SJCRH30 (cell line): Measurements from ENCODE around the gene ZSCAN9. TPM values are rescaled to one million over a fixed set of nuclear protein-coding genes. Genes with fewer than 3 reads are reported as not detected.

Experiments
- DNase-seq, 2 experiments: peaks; one replicate each; pipeline ENCODE4 v3.0.0-alpha.2; 2015 to 2020
- H3K27ac ChIP-seq: fragments of 250-450 bp; sonication (Bioruptor Pico); 2 replicates; pipeline ENCODE4 v1.5.1; 2020; ENCODE audit warnings: mild to moderate bottlenecking, moderate library complexity
- H3K27me3 ChIP-seq: fragments of 250-450 bp; sonication (Bioruptor Pico); 2 replicates; pipeline ENCODE4 v1.5.1; 2020; ENCODE audit warnings: mild to moderate bottlenecking, moderate library complexity
- H3K36me3 ChIP-seq: fragments of 250-450 bp; sonication (Bioruptor Pico); 2 replicates; pipeline ENCODE4 v1.5.1; 2020; ENCODE audit warnings: mild to moderate bottlenecking, moderate library complexity
- H3K4me1 ChIP-seq: fragments of 250-450 bp; sonication (Bioruptor Pico); 2 replicates; pipeline ENCODE4 v1.5.1; 2020; ENCODE audit warnings: mild to moderate bottlenecking, moderate library complexity
- H3K4me3 ChIP-seq: fragments of 250-450 bp; sonication (Bioruptor Pico); 2 replicates; pipeline ENCODE4 v1.5.1; 2020; ENCODE audit warnings: mild to moderate bottlenecking, moderate library complexity
- H3K9me3 ChIP-seq: fragments of 250-450 bp; sonication (Bioruptor Pico); replicated peaks from 2 replicates; pipeline ENCODE4 v1.5.1; 2020; ENCODE audit warnings: mild to moderate bottlenecking, moderate library complexity
- total RNA-seq: library from RNA; depleted of rRNA; stranded (reverse); fragments of >200 nt; shearing (Covaris generic); gene quantifications from 2 replicates; pipeline ENCODE4 v1.2.3, GENCODE V29; 2014

ZSCAN9 gene
- total RNA-seq, 1 experiment from 2014 or later, result 15.5 TPM

DNA sequence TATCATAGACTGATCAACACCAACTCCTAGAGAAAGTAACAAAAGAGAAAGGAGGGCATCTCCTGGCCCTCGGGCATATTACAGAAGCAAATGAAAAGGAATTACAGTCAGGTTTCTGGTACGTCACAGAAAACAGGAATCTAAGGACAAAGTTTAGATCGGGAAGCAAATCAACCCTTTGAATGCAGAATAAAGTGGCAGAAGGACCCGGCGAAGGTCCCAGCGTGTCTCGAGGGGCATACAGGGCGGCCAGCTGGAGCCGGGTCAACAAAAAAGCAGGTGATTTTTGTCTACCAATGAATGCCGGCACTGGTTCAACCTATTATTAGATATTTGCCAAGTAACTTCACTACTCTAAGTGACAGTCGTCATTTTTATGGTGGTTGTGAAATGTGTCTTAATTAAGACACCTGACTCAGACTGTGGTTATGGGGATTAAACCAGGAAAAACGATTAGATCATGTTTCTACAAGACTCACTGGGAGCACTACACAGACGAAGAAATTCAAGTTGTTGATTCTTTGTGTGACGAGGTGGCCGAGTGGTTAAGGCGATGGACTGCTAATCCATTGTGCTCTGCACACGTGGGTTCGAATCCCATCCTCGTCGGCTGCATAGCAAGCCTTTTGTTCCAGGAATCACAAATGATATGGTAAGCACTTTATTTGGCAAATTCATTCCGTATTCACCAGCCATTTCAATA, 12.4 kb upstream of the ZSCAN9 start:
- H3K4me3 ChIP-seq, result peak overlapping the region; percentile 55
- peak; percentile 80 to 90 for DNase-seq
- H3K36me3 ChIP-seq, result no peaks in the 10 kb centered on the region
- H3K9me3 ChIP-seq, result no peaks in the 10 kb centered on the region
- H3K4me1 ChIP-seq, result peaks cover 8% of the 10 kb centered on the region
- no peaks in the 10 kb centered on the region for H3K27me3 ChIP-seq
- H3K27ac ChIP-seq, result peak overlapping the region; percentile 91

DNA sequence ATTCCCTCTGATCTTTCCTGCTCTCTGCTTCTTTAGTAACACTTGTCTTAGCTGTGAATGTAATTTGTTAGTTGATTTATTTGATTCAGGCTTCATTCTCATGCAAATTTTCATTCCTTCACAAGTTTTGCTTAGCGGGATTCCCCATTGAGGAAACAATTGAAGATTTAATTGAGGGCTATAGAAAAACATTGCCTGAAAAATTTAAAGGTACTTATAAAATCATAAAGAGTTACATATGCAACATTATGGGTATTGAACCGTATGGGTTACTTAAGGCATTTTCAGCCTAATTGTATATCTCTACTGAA, 11.9 kb upstream of the ZSCAN9 start:
- H3K4me3 ChIP-seq, result peak overlapping the region; percentile 55
- H3K27me3 ChIP-seq, result no peaks in the 10 kb centered on the region
- no peaks in the 10 kb centered on the region for H3K9me3 ChIP-seq
- H3K4me1 ChIP-seq, result peaks cover 8% of the 10 kb centered on the region
- DNase-seq, result no peak
- H3K27ac ChIP-seq, result peak overlapping the region; percentile 91
- H3K36me3 ChIP-seq, result no peaks in the 10 kb centered on the region

DNA sequence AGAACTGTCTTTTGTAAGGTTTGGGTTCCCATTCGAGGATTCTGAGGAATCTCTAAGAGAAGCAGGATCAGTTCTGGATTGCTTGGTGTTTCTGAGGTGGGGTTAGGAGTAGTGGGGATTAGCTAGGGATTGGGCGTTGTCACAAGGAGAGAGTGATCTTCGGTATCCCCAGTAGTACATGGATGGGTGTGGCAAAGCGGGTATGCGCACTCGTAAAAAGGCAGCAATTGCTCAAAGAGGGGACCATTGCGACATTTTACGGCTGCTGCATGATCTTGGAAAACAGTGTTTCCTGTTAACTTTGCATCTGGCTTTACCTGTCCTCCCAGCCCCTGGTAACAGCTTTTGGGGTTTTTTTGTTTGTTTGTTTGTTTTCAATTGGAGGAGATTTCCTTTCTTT, 9.7 kb upstream of the ZSCAN9 start:
- H3K36me3 ChIP-seq, result no peaks in the 10 kb centered on the region
- no peaks in the 10 kb centered on the region for H3K9me3 ChIP-seq
- DNase-seq, result no peak
- H3K4me1 ChIP-seq, result peaks cover 3% of the 10 kb centered on the region
- H3K27ac ChIP-seq, result no peak overlapping the region
- H3K27me3 ChIP-seq, result no peaks in the 10 kb centered on the region
- H3K4me3 ChIP-seq, result no peak overlapping the region

DNA sequence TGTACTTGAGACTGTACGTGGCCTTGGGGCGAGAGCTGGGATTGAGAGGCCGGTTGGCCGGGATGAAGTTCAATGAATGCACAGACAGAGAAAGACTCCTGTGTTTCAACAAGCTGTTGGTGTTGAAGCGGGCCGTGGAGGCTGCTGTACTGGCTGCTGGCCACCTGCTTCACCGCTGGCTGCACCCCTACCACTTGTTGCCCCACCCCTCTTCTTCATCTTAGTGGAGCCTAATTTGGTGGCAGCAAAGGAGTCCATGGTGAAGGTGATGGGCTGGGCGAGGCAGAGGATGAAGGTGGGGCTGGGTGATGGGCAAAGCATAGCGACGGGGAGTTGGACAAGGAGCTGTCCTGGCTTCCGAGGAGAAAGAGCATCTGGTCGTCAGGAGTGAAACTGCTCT, 7.2 kb upstream of the ZSCAN9 start:
- H3K36me3 ChIP-seq, result no peaks in the 10 kb centered on the region
- H3K4me3 ChIP-seq, result no peak overlapping the region
- no peaks in the 10 kb centered on the region for H3K27me3 ChIP-seq
- no peaks in the 10 kb centered on the region for H3K9me3 ChIP-seq
- no peak overlapping the region for H3K27ac ChIP-seq
- DNase-seq, result no peak
- H3K4me1 ChIP-seq, result no peaks in the 10 kb centered on the region; the same call in 1 of the 2 replicates

DNA sequence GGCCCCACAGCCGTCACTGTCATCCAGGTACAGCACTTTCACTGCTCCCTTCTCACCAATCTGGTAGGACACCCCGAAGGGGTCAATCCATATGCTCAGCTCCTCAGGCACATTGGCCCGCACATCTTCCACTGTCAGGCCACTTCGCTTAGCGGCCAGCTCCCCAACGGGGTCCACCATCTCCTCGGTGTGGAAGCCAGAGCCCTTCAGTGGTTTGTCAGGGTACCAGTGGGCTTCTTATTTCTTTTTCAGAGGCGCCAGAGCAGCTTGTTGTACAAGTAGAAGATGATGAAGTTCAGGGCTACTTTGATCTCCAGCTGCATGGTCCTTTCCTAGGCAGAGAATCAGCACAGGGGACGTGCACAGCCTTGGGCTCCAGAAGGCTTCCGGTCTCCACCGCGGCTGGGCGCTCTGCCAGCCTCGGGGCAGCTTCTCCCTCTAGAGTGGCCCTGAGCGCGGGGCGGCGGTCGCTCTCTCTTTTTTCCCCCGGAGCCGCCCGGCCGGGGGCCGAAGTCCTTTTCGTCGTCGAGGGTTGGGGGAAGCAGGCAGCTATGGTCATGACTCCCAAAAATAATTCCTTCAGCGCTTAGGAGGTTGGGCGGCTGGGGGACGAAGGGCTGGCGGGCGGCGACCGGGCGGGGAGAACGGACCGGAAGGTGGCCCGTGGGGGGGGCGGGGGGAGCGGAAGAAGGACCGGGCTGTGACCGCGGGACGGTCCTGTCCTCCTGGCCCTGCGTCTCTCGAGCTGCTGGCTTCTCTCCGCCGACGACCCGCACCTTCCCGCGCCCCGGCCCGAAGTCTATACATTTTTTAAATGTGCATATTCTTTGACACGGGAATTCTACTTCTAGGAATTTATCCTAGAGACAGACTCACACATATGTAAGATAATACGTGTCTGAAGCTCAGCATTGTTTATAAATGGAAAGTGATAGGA, 6.5 kb upstream of the ZSCAN9 start:
- peak; percentile 73 to 82 for DNase-seq
- Histone ChIP-seq H3K4me1 (no peaks in the 10 kb centered on the region; the same call in 1 of the 2 replicates), H3K27ac (peak overlapping the region; percentile 66), H3K4me3 (peak overlapping the region; percentile 66), H3K36me3 (no peaks in the 10 kb centered on the region), H3K9me3 (no peaks in the 10 kb centered on the region), H3K27me3 (no peaks in the 10 kb centered on the region)

DNA sequence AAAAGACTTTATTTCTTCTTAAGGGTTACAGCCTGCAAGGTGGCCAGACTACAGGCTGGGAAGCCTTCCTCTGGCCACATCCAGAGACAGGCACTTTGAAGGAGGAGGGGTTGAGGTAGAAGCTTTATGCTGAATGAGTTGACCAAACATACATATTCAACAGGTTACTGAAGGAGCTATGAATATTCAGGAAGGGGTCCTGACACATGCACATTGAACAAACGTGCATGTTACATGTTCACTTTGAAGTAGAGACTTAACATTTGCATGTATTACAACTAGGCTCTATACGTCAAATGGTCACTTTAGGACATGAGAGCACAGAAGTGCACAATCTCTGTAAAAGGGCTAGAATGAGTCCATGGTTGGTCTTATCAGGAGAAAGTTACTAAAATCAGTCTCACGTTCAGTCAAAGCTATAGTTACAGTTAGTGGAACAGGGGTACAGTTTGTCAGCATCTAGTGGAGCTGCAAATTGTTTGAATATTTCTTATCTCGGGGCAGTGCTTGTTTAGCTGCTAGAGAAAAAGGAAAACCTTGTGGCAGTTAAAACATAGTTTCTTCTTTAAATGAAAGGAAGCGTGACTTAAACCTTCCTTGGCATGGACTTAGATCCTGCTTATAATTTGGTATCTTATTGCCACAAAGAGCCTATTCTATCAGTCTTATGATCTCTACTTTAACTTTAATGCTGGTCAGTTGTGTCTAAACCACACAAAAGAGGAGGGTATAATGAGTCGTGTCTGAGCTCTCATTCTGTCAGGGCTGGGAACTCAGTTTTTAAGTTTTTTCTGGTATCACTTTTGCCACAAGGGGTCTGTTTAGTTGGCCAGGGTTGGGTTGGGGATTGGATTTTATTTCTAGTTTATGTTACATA, 4.6 kb upstream of the ZSCAN9 start:
- no peak overlapping the region for H3K27ac ChIP-seq
- H3K27me3 ChIP-seq, result no peaks in the 10 kb centered on the region
- H3K4me3 ChIP-seq, result no peak overlapping the region
- H3K9me3 ChIP-seq, result no peaks in the 10 kb centered on the region
- H3K36me3 ChIP-seq, result no peaks in the 10 kb centered on the region
- H3K4me1 ChIP-seq, result no peaks in the 10 kb centered on the region; the same call in 1 of the 2 replicates
- DNase-seq, result no peak

DNA sequence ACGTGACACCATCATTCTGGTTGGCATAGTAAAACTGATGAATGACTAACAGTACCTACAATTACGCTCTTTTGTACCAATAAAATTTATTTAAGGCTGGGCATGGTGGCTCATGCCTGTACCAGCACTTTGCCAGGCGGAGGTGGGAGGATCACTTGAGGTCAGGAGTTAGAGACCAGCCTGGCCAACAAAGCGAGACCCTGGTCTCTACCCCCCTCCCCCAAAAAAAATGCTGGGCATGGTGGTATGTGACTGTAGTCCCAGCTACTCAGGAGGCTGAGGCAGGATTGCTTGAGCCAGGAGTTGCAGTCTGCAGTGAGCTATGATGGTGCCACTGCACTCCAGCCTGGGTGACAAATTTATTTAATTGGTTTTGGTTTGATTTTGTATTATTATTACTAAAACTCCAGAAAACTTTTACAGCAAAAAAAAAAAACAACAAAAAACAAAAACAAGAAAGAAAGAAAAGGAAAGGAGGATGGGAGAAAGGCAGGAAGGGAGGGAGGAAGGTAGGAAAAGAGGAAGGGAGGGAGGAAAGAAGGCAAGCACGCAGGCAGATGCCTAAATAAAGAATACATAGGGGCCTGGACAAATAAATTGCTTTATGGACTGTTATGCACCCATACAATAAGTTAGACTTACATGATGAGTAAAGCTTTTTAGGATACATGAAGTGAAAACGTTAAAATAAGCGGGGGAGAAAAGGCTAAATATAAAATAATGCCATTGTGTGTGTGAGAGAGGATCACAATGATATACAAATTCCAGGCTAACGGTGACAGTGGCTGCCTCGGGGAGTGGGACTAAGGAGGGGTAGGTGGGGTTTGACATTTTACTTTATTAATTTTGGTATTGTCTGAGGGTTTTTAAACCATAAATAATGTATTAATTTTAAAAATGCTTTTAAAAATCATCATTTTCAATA, 682 bp upstream of the ZSCAN9 start:
- Histone ChIP-seq H3K27me3 (no peaks in the 10 kb centered on the region), H3K36me3 (peaks cover 15% of the 10 kb centered on the region), H3K4me3 (peak overlapping the region; percentile 74), H3K4me1 (no peaks in the 10 kb centered on the region; the same call in 1 of the 2 replicates), H3K9me3 (no peaks in the 10 kb centered on the region), H3K27ac (peak overlapping the region; percentile 59)
- peak in 1 of 2 experiments; percentile 8 for DNase-seq

DNA sequence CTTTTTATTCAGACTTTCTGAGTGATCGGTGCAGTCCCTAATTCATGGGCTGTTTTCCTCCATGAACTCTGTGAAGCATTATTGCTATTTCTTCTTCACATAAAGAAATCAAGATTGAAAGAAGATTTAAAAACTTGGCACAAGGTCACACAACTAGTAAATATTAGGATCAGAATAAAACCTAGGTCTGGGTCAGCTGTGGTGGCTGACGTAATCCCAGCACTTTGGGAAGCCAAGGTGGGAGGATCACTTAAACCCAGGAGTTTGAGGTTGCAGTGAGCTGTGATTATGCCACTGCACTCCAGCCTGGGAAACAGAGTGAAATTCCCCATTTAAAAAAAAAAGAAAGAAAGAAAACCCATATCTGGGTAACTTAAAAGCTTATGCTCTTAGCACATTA, 1.4 kb downstream of the ZSCAN9 start:
- no peaks in the 10 kb centered on the region for H3K4me1 ChIP-seq
- H3K36me3 ChIP-seq, result peaks cover 29% of the 10 kb centered on the region
- no peak overlapping the region; the same call in 1 of the 2 replicates for H3K4me3 ChIP-seq
- no peaks in the 10 kb centered on the region for H3K9me3 ChIP-seq
- no peak overlapping the region for H3K27ac ChIP-seq
- DNase-seq, result no peak
- no peaks in the 10 kb centered on the region for H3K27me3 ChIP-seq

DNA sequence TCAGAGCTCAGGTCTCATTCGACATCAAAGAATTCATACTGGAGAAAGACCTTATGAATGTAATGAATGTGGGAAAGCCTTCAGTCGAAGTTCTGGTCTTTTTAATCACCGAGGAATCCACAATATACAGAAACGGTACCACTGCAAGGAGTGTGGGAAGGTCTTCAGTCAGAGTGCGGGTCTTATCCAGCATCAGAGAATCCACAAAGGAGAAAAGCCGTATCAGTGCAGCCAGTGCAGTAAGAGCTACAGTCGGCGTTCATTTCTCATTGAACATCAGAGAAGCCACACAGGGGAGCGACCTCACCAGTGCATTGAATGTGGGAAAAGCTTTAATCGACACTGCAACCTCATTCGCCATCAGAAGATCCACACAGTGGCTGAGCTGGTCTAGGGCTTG, 7.7 kb downstream of the ZSCAN9 start:
- Histone ChIP-seq H3K36me3 (peaks cover 35% of the 10 kb centered on the region), H3K4me3 (no peak overlapping the region), H3K9me3 (no peaks in the 10 kb centered on the region), H3K27ac (no peak overlapping the region), H3K27me3 (no peaks in the 10 kb centered on the region), H3K4me1 (no peaks in the 10 kb centered on the region)
- no peak for DNase-seq

DNA sequence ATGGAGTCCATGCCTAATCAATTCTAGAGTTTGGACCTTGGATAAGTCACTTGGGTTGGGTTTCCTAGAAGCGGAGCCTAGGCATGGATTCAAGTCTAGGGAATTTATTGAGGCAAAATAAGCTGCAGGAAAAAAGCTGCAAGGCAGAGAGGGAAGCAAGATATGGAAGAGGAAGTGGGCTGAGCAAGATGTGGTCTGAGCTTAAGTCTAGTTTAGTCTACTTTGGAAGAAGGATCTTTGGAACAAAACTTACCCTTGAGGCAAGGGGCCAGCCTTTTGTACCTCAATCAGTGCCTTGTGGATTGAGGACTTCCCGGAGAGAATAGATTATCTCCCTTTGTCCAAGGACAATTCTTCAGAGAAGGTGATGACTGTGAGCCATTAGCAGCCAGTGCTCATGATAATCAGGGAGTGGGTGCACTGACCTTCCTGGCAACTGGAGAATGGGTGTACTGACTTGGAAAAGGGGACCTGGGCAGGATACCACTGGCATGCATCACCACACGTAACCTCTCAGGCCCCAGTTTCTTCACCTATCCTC, 10.9 kb downstream of the ZSCAN9 start:
- no peak overlapping the region for H3K27ac ChIP-seq
- peaks cover 10% of the 10 kb centered on the region for H3K36me3 ChIP-seq
- H3K4me3 ChIP-seq, result no peak overlapping the region
- H3K27me3 ChIP-seq, result no peaks in the 10 kb centered on the region
- H3K4me1 ChIP-seq, result no peaks in the 10 kb centered on the region
- no peak for DNase-seq
- H3K9me3 ChIP-seq, result no peaks in the 10 kb centered on the region

DNA sequence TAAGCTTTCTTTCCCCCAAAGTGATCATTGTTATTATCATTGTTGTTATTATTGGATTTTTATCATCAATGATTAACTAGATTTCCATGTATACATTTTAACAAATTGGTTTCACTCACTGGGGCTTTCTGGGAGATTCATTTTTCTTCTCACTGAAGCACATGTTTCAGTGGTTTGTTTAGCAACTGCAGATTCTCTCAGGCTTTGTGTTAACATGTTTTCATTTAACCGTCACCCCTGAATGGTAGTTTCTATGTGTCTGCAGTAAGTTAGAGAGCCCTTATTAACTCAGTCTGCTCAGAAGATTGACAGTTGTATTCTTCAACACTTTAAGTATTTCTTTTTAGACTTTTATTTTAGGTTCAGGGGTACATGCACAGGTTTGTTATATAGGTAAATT, 14.6 kb downstream of the ZSCAN9 start:
- H3K9me3 ChIP-seq, result no peaks in the 10 kb centered on the region
- no peak overlapping the region for H3K27ac ChIP-seq
- H3K4me3 ChIP-seq, result no peak overlapping the region
- no peaks in the 10 kb centered on the region for H3K4me1 ChIP-seq
- H3K36me3 ChIP-seq, result no peaks in the 10 kb centered on the region
- no peaks in the 10 kb centered on the region for H3K27me3 ChIP-seq
- DNase-seq, result no peak

DNA sequence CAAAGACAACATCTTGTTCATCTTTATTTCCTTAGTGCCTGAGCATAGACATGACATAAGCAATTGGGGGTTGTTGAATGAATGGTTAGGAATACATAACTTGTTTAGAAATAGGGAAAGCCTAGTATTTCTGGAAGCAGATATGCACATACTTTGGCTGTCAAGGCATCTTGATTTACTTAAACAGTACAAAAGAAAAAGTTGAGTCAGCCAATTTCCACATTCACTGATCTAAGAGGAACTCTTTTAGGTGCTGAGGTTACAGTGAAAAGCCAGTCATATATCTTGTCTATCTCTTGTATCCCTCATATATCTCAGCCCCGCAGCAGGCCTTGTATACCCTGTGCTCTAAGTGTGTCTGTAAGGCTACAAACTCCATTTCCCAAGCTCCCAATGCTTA, 15.4 kb downstream of the ZSCAN9 start:
- Histone ChIP-seq H3K36me3 (no peaks in the 10 kb centered on the region), H3K27ac (no peak overlapping the region), H3K4me3 (no peak overlapping the region), H3K27me3 (no peaks in the 10 kb centered on the region), H3K9me3 (no peaks in the 10 kb centered on the region), H3K4me1 (no peaks in the 10 kb centered on the region)
- no peak for DNase-seq

DNA sequence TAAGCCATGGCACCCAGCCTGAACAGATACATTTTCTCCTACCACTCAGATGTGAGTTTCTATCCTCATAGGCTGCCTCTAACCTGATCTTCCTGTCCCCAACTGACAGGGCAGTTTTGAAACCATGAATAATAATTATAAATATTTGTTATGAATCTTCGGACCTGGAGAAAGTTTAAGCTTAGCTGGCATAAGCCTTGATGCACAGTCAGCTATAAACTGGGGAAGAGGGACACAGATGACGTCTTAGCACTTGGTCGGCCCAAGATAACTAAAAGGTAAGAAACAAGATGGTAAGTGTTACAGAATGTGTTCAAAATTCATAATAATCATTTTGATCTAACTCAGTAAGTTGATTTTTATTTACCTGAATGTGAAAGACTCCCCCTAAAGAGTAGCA, 18.9 kb downstream of the ZSCAN9 start:
- Histone ChIP-seq H3K9me3 (no peaks in the 10 kb centered on the region), H3K27ac (no peak overlapping the region), H3K27me3 (no peaks in the 10 kb centered on the region), H3K4me3 (no peak overlapping the region), H3K4me1 (no peaks in the 10 kb centered on the region), H3K36me3 (no peaks in the 10 kb centered on the region; the same call in none of the 2 replicates)
- no peak for DNase-seq
